ENCODE data around the gene ADAMTS16.

- TF ChIP-seq, protein P1, sequence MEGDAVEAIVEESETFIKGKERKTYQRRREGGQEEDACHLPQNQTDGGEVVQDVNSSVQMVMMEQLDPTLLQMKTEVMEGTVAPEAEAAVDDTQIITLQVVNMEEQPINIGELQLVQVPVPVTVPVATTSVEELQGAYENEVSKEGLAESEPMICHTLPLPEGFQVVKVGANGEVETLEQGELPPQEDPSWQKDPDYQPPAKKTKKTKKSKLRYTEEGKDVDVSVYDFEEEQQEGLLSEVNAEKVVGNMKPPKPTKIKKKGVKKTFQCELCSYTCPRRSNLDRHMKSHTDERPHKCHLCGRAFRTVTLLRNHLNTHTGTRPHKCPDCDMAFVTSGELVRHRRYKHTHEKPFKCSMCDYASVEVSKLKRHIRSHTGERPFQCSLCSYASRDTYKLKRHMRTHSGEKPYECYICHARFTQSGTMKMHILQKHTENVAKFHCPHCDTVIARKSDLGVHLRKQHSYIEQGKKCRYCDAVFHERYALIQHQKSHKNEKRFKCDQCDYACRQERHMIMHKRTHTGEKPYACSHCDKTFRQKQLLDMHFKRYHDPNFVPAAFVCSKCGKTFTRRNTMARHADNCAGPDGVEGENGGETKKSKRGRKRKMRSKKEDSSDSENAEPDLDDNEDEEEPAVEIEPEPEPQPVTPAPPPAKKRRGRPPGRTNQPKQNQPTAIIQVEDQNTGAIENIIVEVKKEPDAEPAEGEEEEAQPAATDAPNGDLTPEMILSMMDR (IDR thresholded peaks at IDR 0.05 in 8 of 11, conservative IDR thresholded peaks at IDR 0.05 in 3 of 11): no peak
- TF ChIP-seq POLR2A (IDR thresholded peaks at IDR 0.05): no peak
These were observed 579 bp downstream of the ADAMTS16 start for GRCh38 chr5:5140479-5141338.
